Neural progenitor cell (in vitro differentiated cells): ENCODE data around the gene ADRA2C. TPM values are rescaled to one million over a fixed set of nuclear protein-coding genes. Genes with fewer than 3 reads are reported as not detected.

Source experiments
- DNase-seq: peaks from one replicate; pipeline ENCODE4 v3.0.0-alpha.2; 2016; ENCODE audit warnings: low spot score
- H2AFZ ChIP-seq: fragments of 200-600 bp; sonication (generic); replicated peaks from 2 replicates; pipeline ENCODE4 v1.6.1; 2016; ENCODE audit warnings: antibody characterized with exemption
- H3F3A ChIP-seq: fragments of 200-600 bp; sonication (generic); 2 replicates; pipeline ENCODE4 v1.6.1; 2016; ENCODE audit warnings: antibody characterized with exemption, low read depth
- H3K27ac ChIP-seq: fragments of 200-600 bp; sonication (generic); 2 replicates; pipeline ENCODE4 v1.5.1; 2016; ENCODE audit warnings: mild to moderate bottlenecking
- H3K27me3 ChIP-seq: fragments of 200-600 bp; sonication (generic); 2 replicates; pipeline ENCODE4 v1.6.1; 2016; ENCODE audit warnings: mild to moderate bottlenecking, moderate library complexity
- H3K36me3 ChIP-seq: fragments of 200-600 bp; sonication (generic); 2 replicates; pipeline ENCODE4 v1.5.1; 2016
- H3K4me1 ChIP-seq: fragments of 200-600 bp; sonication (generic); 2 replicates; pipeline ENCODE4 v1.6.1; 2016; ENCODE audit warnings: mixed run types
- H3K4me2 ChIP-seq: fragments of 200-600 bp; sonication (generic); 2 replicates; pipeline ENCODE4 v1.6.1; 2016
- H3K4me3 ChIP-seq: fragments of 200-600 bp; sonication (generic); 2 replicates; pipeline ENCODE4 v1.5.1; 2016
- H3K79me2 ChIP-seq: fragments of 200-600 bp; sonication (generic); 2 replicates; pipeline ENCODE4 v1.6.1; 2016; ENCODE audit warnings: low read depth
- H3K9ac ChIP-seq: fragments of 200-600 bp; sonication (generic); 2 replicates; pipeline ENCODE4 v1.6.1; 2016
- H3K9me3 ChIP-seq: fragments of 200-600 bp; sonication (generic); 2 replicates; pipeline ENCODE4 v1.5.1; 2016; ENCODE audit warnings: low read depth
- H4K20me1 ChIP-seq: fragments of 200-600 bp; sonication (generic); 2 replicates; pipeline ENCODE4 v1.6.1; 2016; ENCODE audit warnings: low read depth
- H3K27ac Mint-ChIP-seq: 3 replicates; pipeline ENCODE4 v1.8.0; 2021; ENCODE audit warnings: mixed read lengths
- H3K27me3 Mint-ChIP-seq: 2 replicates; pipeline ENCODE4 v1.8.0; 2022; ENCODE audit warnings: low read depth, mild to moderate bottlenecking, inconsistent platforms, moderate library complexity, mixed read lengths; ENCODE audit not compliant: insufficient read depth
- H3K36me3 Mint-ChIP-seq: 3 replicates; pipeline ENCODE4 v1.8.0; 2021; ENCODE audit warnings: mixed read lengths
- H3K4me1 Mint-ChIP-seq: 3 replicates; pipeline ENCODE4 v1.8.0; 2021; ENCODE audit warnings: mixed read lengths
- H3K4me3 Mint-ChIP-seq: 3 replicates; pipeline ENCODE4 v1.8.0; 2021; ENCODE audit warnings: mild to moderate bottlenecking, moderate library complexity, mixed read lengths
- H3K9me3 Mint-ChIP-seq: 3 replicates; pipeline ENCODE4 v1.8.0; 2020; ENCODE audit warnings: mixed read lengths
- EZH2 ChIP-seq: fragments of 200-600 bp; sonication (generic); IDR thresholded peaks from 2 replicates; pipeline ENCODE4 v1.6.1; 2017; ENCODE audit warnings: antibody characterized with exemption, mild to moderate bottlenecking, moderate library complexity
- EZH2phosphoT487 ChIP-seq: fragments of 200-600 bp; sonication (generic); IDR thresholded peaks from 2 replicates; pipeline ENCODE4 v1.6.1; 2017; ENCODE audit warnings: antibody characterized with exemption
- total RNA-seq: library from RNA; depleted of rRNA; stranded (reverse); fragments of >200 nt; gene quantifications from 2 replicates; pipeline ENCODE4 v1.2.3, GENCODE V29; 2015; ENCODE audit warnings: low replicate concordance
- TF ChIP-seq, protein P1 (sequence below): fragments of 200-600 bp; sonication (generic); IDR thresholded peaks from 2 replicates; pipeline ENCODE4 v1.5.1; 2017; ENCODE audit warnings: antibody characterized with exemption, mild to moderate bottlenecking

Gene ADRA2C
- total RNA-seq, 1 donor from 2014 or later = 2.5 TPM

DNA sequence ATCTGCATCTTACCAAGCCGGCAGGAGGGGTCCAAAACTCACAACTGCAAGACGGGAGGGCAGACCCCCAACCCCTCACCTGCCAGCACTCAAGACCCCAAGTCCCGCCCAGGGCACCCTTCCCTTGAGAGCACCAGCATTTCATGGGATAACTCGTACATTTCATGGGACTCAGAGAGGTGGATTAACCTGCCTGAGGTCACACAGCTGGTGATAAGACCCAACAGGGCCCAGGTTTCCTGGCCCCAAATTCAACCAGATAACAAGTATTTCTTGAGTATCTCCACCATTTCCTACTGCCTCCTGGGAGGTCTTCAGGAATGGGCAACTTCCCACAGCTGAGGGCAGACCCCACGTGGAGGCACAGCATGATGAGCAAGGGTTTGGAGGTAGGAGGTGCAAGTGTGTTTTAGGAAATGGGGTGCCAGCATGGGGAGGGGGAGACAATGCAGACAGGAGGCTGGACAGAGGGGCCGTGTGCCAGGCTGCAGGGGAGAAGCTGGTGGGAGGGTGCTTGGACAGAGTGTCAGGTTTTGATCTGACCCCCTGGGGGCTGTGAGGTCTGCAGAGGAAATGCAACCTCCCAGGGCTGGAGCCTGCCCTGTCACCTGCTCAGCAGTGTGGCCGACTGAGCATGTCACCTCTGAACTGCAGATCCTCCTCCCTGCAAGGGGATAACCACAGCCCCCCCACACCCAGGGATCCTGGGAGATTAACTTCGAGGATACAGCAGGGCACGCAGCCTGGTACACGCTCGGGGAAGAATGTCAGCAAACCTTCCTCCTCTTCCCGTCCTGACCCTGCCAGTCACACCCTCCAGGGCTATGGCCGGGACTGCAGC, 4.4 kb downstream of the ADRA2C start:
- no peaks in the 10 kb centered on the region for H3K36me3 Mint-ChIP-seq
- H3K27me3 Mint-ChIP-seq = peaks cover 23% of the 10 kb centered on the region
- H3K27ac ChIP-seq = no peak overlapping the region
- H3K4me3 Mint-ChIP-seq = peak overlapping the region; percentile 60
- peaks cover 11% of the 10 kb centered on the region for H3K4me1 ChIP-seq
- H3K27ac Mint-ChIP-seq = no peak overlapping the region
- no peaks in the 10 kb centered on the region for H3K9me3 Mint-ChIP-seq
- no peak overlapping the region for H3K4me3 ChIP-seq
- H3K9me3 ChIP-seq = no peaks in the 10 kb centered on the region
- peaks cover 35% of the 10 kb centered on the region for H3K4me1 Mint-ChIP-seq
- H2AFZ ChIP-seq = no peak overlapping the region
- H3K27me3 ChIP-seq = peaks cover 28% of the 10 kb centered on the region
- no peaks in the 10 kb centered on the region for H3K36me3 ChIP-seq
- TF ChIP-seq EZH2phosphoT487 (no peak), EZH2 (no peak)
- TF ChIP-seq, protein P1, sequence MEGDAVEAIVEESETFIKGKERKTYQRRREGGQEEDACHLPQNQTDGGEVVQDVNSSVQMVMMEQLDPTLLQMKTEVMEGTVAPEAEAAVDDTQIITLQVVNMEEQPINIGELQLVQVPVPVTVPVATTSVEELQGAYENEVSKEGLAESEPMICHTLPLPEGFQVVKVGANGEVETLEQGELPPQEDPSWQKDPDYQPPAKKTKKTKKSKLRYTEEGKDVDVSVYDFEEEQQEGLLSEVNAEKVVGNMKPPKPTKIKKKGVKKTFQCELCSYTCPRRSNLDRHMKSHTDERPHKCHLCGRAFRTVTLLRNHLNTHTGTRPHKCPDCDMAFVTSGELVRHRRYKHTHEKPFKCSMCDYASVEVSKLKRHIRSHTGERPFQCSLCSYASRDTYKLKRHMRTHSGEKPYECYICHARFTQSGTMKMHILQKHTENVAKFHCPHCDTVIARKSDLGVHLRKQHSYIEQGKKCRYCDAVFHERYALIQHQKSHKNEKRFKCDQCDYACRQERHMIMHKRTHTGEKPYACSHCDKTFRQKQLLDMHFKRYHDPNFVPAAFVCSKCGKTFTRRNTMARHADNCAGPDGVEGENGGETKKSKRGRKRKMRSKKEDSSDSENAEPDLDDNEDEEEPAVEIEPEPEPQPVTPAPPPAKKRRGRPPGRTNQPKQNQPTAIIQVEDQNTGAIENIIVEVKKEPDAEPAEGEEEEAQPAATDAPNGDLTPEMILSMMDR = no peak
- H3K9ac ChIP-seq = no peak overlapping the region
- H3F3A ChIP-seq = peaks cover 15% of the 10 kb centered on the region
- peaks cover 19% of the 10 kb centered on the region for H4K20me1 ChIP-seq
- DNase-seq = no peak
- H3K79me2 ChIP-seq = no peaks in the 10 kb centered on the region
- no peak overlapping the region for H3K4me2 ChIP-seq

GRCh38 chr4:3771164-3771809, 5.1 kb downstream of the ADRA2C start:
- Mint-ChIP-seq H3K27me3 (peaks cover 23% of the 10 kb centered on the region), H3K27ac (no peak overlapping the region), H3K36me3 (no peaks in the 10 kb centered on the region), H3K4me3 (no peak overlapping the region), H3K9me3 (no peaks in the 10 kb centered on the region), H3K4me1 (peaks cover 35% of the 10 kb centered on the region)
- Histone ChIP-seq H4K20me1 (peaks cover 19% of the 10 kb centered on the region), H3K4me1 (peaks cover 11% of the 10 kb centered on the region), H3K27me3 (peaks cover 28% of the 10 kb centered on the region), H3K4me2 (no peak overlapping the region), H3K9me3 (no peaks in the 10 kb centered on the region), H3F3A (peaks cover 15% of the 10 kb centered on the region), H3K27ac (no peak overlapping the region), H3K36me3 (no peaks in the 10 kb centered on the region), H3K4me3 (no peak overlapping the region), H3K9ac (no peak overlapping the region), H3K79me2 (no peaks in the 10 kb centered on the region), H2AFZ (no peak overlapping the region)
- DNase-seq = no peak
- no peak for TF ChIP-seq EZH2phosphoT487
- no peak for TF ChIP-seq EZH2
- TF ChIP-seq, protein P1 = no peak

DNA sequence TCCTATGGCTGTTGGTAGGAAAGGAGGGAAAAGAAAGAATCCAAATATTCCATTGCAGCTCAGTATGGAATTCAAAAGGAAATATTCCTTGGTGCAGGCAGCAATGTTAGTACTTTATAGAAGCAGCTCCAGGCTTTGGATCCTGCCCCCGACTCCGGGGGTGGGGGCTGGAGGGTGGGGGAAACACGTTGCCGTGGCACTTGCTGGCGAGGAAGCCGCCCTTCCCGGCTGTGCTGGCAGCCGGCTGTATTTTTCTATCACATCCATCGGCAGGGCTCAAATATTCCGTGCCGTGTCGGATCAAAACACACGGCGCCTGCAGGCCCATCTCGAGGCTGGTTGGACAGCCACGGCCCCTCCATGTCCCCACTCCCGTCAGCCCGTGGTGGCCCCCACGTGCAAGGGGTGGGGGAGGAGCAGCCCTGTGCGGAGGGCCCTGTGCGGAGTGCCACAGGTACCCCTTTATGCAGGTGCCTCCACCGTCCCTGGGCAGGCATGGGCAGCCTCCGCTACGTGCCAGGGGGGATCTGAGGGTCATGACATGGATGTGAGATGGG, 5.8 kb downstream of the ADRA2C start:
- DNase-seq = no peak
- H3F3A ChIP-seq = peaks cover 10% of the 10 kb centered on the region
- no peaks in the 10 kb centered on the region for H3K9me3 Mint-ChIP-seq
- H3K79me2 ChIP-seq = no peaks in the 10 kb centered on the region
- TF ChIP-seq EZH2phosphoT487 (no peak), EZH2 (no peak)
- TF ChIP-seq, protein P1 = no peak
- no peak overlapping the region for H3K27ac ChIP-seq
- peaks cover 19% of the 10 kb centered on the region for H3K27me3 Mint-ChIP-seq
- no peak overlapping the region for H3K4me3 Mint-ChIP-seq
- H3K27me3 ChIP-seq = peaks cover 22% of the 10 kb centered on the region
- H3K4me1 ChIP-seq = peaks cover 11% of the 10 kb centered on the region
- no peak overlapping the region for H3K27ac Mint-ChIP-seq
- no peak overlapping the region for H2AFZ ChIP-seq
- H3K9ac ChIP-seq = no peak overlapping the region
- no peaks in the 10 kb centered on the region for H3K36me3 Mint-ChIP-seq
- H3K4me2 ChIP-seq = no peak overlapping the region
- H3K4me3 ChIP-seq = no peak overlapping the region
- H3K36me3 ChIP-seq = no peaks in the 10 kb centered on the region
- peaks cover 16% of the 10 kb centered on the region for H4K20me1 ChIP-seq
- no peaks in the 10 kb centered on the region for H3K9me3 ChIP-seq
- H3K4me1 Mint-ChIP-seq = peaks cover 31% of the 10 kb centered on the region
